Measurements from ENCODE around the gene CIB1.
"Not testable (repeated sequence)": the region's sequence is repeated elsewhere in the genome, so short reads cannot be mapped to it uniquely, and the experiment has no call there.

CIB1 gene

GRCh38 chr15:90262426-90262825, 28.7 kb upstream of the CIB1 start:
- no peak overlapping the region for H3K27ac ChIP-seq (ENCODE audit: low read depth, low read length)
- peaks cover 17% of the 10 kb centered on the region for H3K4me1 ChIP-seq (ENCODE audit: insufficient read depth, low read length)
- no peak overlapping the region for H3K9ac ChIP-seq (ENCODE audit: low read length)
- no peaks in the 10 kb centered on the region for H3K9me3 ChIP-seq (ENCODE audit: low read length)
- H3K4me3 ChIP-seq (ENCODE audit: low read depth in 1 of 2, low read length in 2 of 2): no peak overlapping the region
- H3K36me3 ChIP-seq (ENCODE audit: insufficient read depth, low read length): peaks cover under 1% of the 10 kb centered on the region
- no peaks in the 10 kb centered on the region for H3K27me3 ChIP-seq (ENCODE audit: control insufficient read depth in 1 of 2, insufficient read depth in 2 of 2, low read length in 2 of 2)

GRCh38 chr15:90261811-90262210, 28.1 kb upstream of the CIB1 start:
- H3K9me3 ChIP-seq (ENCODE audit: low read length): no peaks in the 10 kb centered on the region
- no peak overlapping the region for H3K9ac ChIP-seq (ENCODE audit: low read length)
- no peaks in the 10 kb centered on the region for H3K36me3 ChIP-seq (ENCODE audit: insufficient read depth, low read length)
- H3K27me3 ChIP-seq (ENCODE audit: control insufficient read depth in 1 of 2, insufficient read depth in 2 of 2, low read length in 2 of 2): no peaks in the 10 kb centered on the region
- H3K4me3 ChIP-seq (ENCODE audit: low read depth in 1 of 2, low read length in 2 of 2): no peak overlapping the region
- H3K4me1 ChIP-seq (ENCODE audit: insufficient read depth, low read length): peaks cover 11% of the 10 kb centered on the region
- no peak overlapping the region for H3K27ac ChIP-seq (ENCODE audit: low read depth, low read length)

GRCh38 chr15:90260731-90261130, 27.0 kb upstream of the CIB1 start:
- H3K27me3 ChIP-seq (ENCODE audit: control insufficient read depth in 1 of 2, insufficient read depth in 2 of 2, low read length in 2 of 2); H3K4me3 ChIP-seq (ENCODE audit: low read depth in 1 of 2, low read length in 2 of 2); H3K9ac ChIP-seq (ENCODE audit: low read length); H3K36me3 ChIP-seq (ENCODE audit: insufficient read depth, low read length); H3K4me1 ChIP-seq (ENCODE audit: insufficient read depth, low read length); H3K9me3 ChIP-seq (ENCODE audit: low read length); H3K27ac ChIP-seq (ENCODE audit: low read depth, low read length): not testable (repeated sequence)

- Histone ChIP-seq H3K4me1 (ENCODE audit: insufficient read depth, low read length) (peaks cover 4% of the 10 kb centered on the region), H3K9me3 (ENCODE audit: low read length) (no peaks in the 10 kb centered on the region), H3K9ac (ENCODE audit: low read length) (no peak overlapping the region), H3K27ac (ENCODE audit: low read depth, low read length) (no peak overlapping the region), H3K27me3 (ENCODE audit: control insufficient read depth in 1 of 2, insufficient read depth in 2 of 2, low read length in 2 of 2) (no peaks in the 10 kb centered on the region), H3K4me3 (ENCODE audit: low read depth in 1 of 2, low read length in 2 of 2) (no peak overlapping the region), H3K36me3 (ENCODE audit: insufficient read depth, low read length) (no peaks in the 10 kb centered on the region)
These were observed 25.8 kb upstream of the CIB1 start for GRCh38 chr15:90259524-90259923.

GRCh38 chr15:90257776-90258175, 24.0 kb upstream of the CIB1 start:
- Histone ChIP-seq H3K9ac (ENCODE audit: low read length) (no peak overlapping the region), H3K4me3 (ENCODE audit: low read depth in 1 of 2, low read length in 2 of 2) (no peak overlapping the region), H3K27me3 (ENCODE audit: control insufficient read depth in 1 of 2, insufficient read depth in 2 of 2, low read length in 2 of 2) (no peaks in the 10 kb centered on the region), H3K36me3 (ENCODE audit: insufficient read depth, low read length) (no peaks in the 10 kb centered on the region), H3K9me3 (ENCODE audit: low read length) (no peaks in the 10 kb centered on the region), H3K4me1 (ENCODE audit: insufficient read depth, low read length) (no peaks in the 10 kb centered on the region), H3K27ac (ENCODE audit: low read depth, low read length) (no peak overlapping the region)

GRCh38 chr15:90249203-90249863, 15.6 kb upstream of the CIB1 start, which contains the start of gene TTLL13:
TTLL13 (plus strand) TSS chr15:90249556; CDS start chr15:90250631, 1,075 bp downstream.
- Histone ChIP-seq H3K9ac (ENCODE audit: low read length) (no peak within 1 kb of the TSS), H3K4me3 (ENCODE audit: low read depth in 1 of 2, low read length in 2 of 2) (peak within 1 kb of the TSS; percentile 65 to 68), H3K27me3 (ENCODE audit: control insufficient read depth in 1 of 2, insufficient read depth in 2 of 2, low read length in 2 of 2) (no peaks in the 10 kb centered on the region), H3K4me1 (ENCODE audit: insufficient read depth, low read length) (peaks cover 9% of the 10 kb centered on the region), H3K36me3 (ENCODE audit: insufficient read depth, low read length) (no peaks in the 10 kb centered on the region), H3K9me3 (ENCODE audit: low read length) (no peaks in the 10 kb centered on the region), H3K27ac (ENCODE audit: low read depth, low read length) (no peak within 1 kb of the TSS)

GRCh38 chr15:90248789-90249202, 15.1 kb upstream of the CIB1 start:
- Histone ChIP-seq H3K27me3 (ENCODE audit: control insufficient read depth in 1 of 2, insufficient read depth in 2 of 2, low read length in 2 of 2) (no peaks in the 10 kb centered on the region), H3K4me3 (ENCODE audit: low read depth in 1 of 2, low read length in 2 of 2) (peak overlapping the region in 1 of 2 donors; percentile 68), H3K4me1 (ENCODE audit: insufficient read depth, low read length) (peaks cover 9% of the 10 kb centered on the region), H3K9me3 (ENCODE audit: low read length) (no peaks in the 10 kb centered on the region), H3K36me3 (ENCODE audit: insufficient read depth, low read length) (no peaks in the 10 kb centered on the region), H3K27ac (ENCODE audit: low read depth, low read length) (no peak overlapping the region), H3K9ac (ENCODE audit: low read length) (no peak overlapping the region)

GRCh38 chr15:90243943-90244639, 10.3 kb upstream of the CIB1 start:
- no peak overlapping the region for H3K27ac ChIP-seq (ENCODE audit: low read depth, low read length)
- H3K4me3 ChIP-seq (ENCODE audit: low read depth in 1 of 2, low read length in 2 of 2): no peak overlapping the region
- no peaks in the 10 kb centered on the region for H3K36me3 ChIP-seq (ENCODE audit: insufficient read depth, low read length)
- H3K4me1 ChIP-seq (ENCODE audit: insufficient read depth, low read length): peaks cover 4% of the 10 kb centered on the region
- no peaks in the 10 kb centered on the region for H3K9me3 ChIP-seq (ENCODE audit: low read length)
- no peak overlapping the region for H3K9ac ChIP-seq (ENCODE audit: low read length)
- H3K27me3 ChIP-seq (ENCODE audit: control insufficient read depth in 1 of 2, insufficient read depth in 2 of 2, low read length in 2 of 2): no peaks in the 10 kb centered on the region

- Histone ChIP-seq H3K36me3 (ENCODE audit: insufficient read depth, low read length) (peaks cover 15% of the 10 kb centered on the region), H3K27ac (ENCODE audit: low read depth, low read length) (no peak overlapping the region), H3K9ac (ENCODE audit: low read length) (no peak overlapping the region)
These were observed 7.8 kb upstream of the CIB1 start for GRCh38 chr15:90241343-90242192.

GRCh38 chr15:90240856-90241255, 7.1 kb upstream of the CIB1 start:
- Histone ChIP-seq H3K4me3 (ENCODE audit: low read depth in 1 of 2, low read length in 2 of 2) (no peak overlapping the region), H3K9me3 (ENCODE audit: low read length) (no peaks in the 10 kb centered on the region), H3K4me1 (ENCODE audit: insufficient read depth, low read length) (no peaks in the 10 kb centered on the region), H3K27me3 (ENCODE audit: control insufficient read depth in 1 of 2, insufficient read depth in 2 of 2, low read length in 2 of 2) (no peaks in the 10 kb centered on the region), H3K9ac (ENCODE audit: low read length) (no peak overlapping the region), H3K27ac (ENCODE audit: low read depth, low read length) (no peak overlapping the region), H3K36me3 (ENCODE audit: insufficient read depth, low read length) (peaks cover 15% of the 10 kb centered on the region)

More at GRCh38 chr15:90241343-90242192, 7.8 kb upstream of the CIB1 start:
- Histone ChIP-seq H3K9me3 (ENCODE audit: low read length) (no peaks in the 10 kb centered on the region), H3K4me1 (ENCODE audit: insufficient read depth, low read length) (no peaks in the 10 kb centered on the region), H3K27me3 (ENCODE audit: control insufficient read depth in 1 of 2, insufficient read depth in 2 of 2, low read length in 2 of 2) (no peaks in the 10 kb centered on the region), H3K4me3 (ENCODE audit: low read depth in 1 of 2, low read length in 2 of 2) (no peak overlapping the region)

- no peaks in the 10 kb centered on the region for H3K27me3 ChIP-seq (ENCODE audit: control insufficient read depth in 1 of 2, insufficient read depth in 2 of 2, low read length in 2 of 2)
- peaks cover 15% of the 10 kb centered on the region for H3K36me3 ChIP-seq (ENCODE audit: insufficient read depth, low read length)
- no peak overlapping the region for H3K9ac ChIP-seq (ENCODE audit: low read length)
- no peaks in the 10 kb centered on the region for H3K9me3 ChIP-seq (ENCODE audit: low read length)
- H3K4me1 ChIP-seq (ENCODE audit: insufficient read depth, low read length): peaks cover 8% of the 10 kb centered on the region
- no peak overlapping the region for H3K4me3 ChIP-seq (ENCODE audit: low read depth in 1 of 2, low read length in 2 of 2)
- H3K27ac ChIP-seq (ENCODE audit: low read depth, low read length): no peak overlapping the region
These were observed 5.6 kb upstream of the CIB1 start for GRCh38 chr15:90239371-90239770.

Measured in muscle layer of colon (tissue), 2 donors.